KMS-11 (cell line): ENCODE data around the gene SLC41A3.

ENCODE experiments used
- H2AFZ ChIP-seq: fragments of 200-600 bp; sonication (generic); 2 replicates; pipeline ENCODE4 v1.6.1; 2016; ENCODE audit warnings: antibody characterized with exemption, mixed run types, low read depth
- H3K27ac ChIP-seq: fragments of 200-600 bp; sonication (generic); 2 replicates; pipeline ENCODE4 v1.6.1; 2016; ENCODE audit warnings: mild to moderate bottlenecking, mixed run types
- H3K27me3 ChIP-seq: fragments of 200-600 bp; sonication (generic); 2 replicates; pipeline ENCODE4 v1.6.1; 2017; ENCODE audit warnings: mild to moderate bottlenecking, low read depth, mixed run types, moderate library complexity; ENCODE audit not compliant: insufficient read depth
- H3K36me3 ChIP-seq: fragments of 200-600 bp; sonication (generic); 2 replicates; pipeline ENCODE4 v1.6.1; 2017; ENCODE audit warnings: mild to moderate bottlenecking, mixed run types; ENCODE audit not compliant: insufficient read depth
- H3K4me1 ChIP-seq: fragments of 200-600 bp; sonication (generic); 2 replicates; pipeline ENCODE4 v1.6.1; 2016; ENCODE audit warnings: mild to moderate bottlenecking, low read depth, mixed run types; ENCODE audit not compliant: poor library complexity, severe bottlenecking
- H3K4me2 ChIP-seq: fragments of 200-600 bp; sonication (generic); 2 replicates; pipeline ENCODE4 v1.7.0; 2016; ENCODE audit warnings: mild to moderate bottlenecking, mixed run types
- H3K4me3 ChIP-seq: fragments of 200-600 bp; sonication (generic); IDR thresholded peaks from 2 replicates; pipeline ENCODE4 v1.6.1; 2017; ENCODE audit warnings: low read depth, low read length, mixed read lengths; ENCODE audit not compliant: insufficient read depth
- H3K79me2 ChIP-seq: fragments of 200-600 bp; sonication (generic); 2 replicates; pipeline ENCODE4 v1.6.1; 2016; ENCODE audit warnings: low read depth, mixed run types; ENCODE audit not compliant: insufficient read depth
- H3K9ac ChIP-seq: fragments of 200-600 bp; sonication (generic); 2 replicates; pipeline ENCODE4 v1.6.1; 2016; ENCODE audit warnings: mild to moderate bottlenecking, mixed run types
- H4K20me1 ChIP-seq: fragments of 200-600 bp; sonication (generic); 2 replicates; pipeline ENCODE4 v1.6.1; 2016; ENCODE audit warnings: mild to moderate bottlenecking, mixed run types; ENCODE audit not compliant: insufficient read depth
- CTCF ChIP-seq: fragments of 200-600 bp; sonication (generic); conservative IDR thresholded peaks from 2 replicates; pipeline ENCODE4 v1.6.1; 2017; ENCODE audit warnings: low read depth, mild to moderate bottlenecking, antibody characterized with exemption, low read length, moderate library complexity, mixed read lengths

SLC41A3 gene

DNA sequence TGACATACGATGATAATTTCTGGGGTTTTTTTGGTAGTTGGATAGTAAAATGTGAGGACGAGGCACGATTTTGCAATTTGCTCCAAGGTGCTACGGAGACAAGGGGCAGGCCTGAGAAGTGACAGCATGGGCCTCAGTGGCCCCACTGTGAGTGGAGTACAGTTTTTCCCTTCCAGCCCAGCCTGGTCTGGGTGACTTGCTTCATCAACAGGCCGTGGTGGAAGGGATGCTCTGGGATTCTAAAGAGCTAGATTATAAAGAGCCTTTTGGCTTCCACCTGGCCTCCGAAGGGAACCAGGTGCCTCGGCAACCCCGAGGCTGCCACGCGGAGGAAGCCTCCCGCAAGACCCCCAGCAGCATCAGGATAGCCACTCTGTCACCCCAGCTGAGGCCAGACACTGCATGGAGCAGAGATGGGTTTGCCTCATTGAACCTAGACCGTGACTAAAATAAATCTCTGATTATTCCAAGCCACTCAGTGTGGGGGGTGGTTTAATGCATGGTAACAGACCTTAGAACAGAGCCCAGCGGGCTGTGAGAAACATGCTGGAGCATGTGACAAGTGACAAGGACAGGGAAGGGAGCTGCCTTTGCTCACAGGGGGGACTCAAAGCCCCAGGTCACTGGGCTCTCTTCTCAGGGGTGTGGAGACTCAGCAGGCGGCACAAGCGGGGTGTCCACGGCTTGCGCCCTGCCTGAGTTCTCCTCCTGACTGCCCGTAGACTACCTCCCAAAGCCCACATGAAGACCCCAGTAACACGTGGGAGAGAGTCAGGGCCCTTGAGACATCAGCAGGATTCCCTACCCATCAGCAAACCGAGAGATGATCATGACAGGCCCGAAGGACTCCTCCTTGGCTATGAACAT, 22.6 kb upstream of the SLC41A3 start:
- no peaks in the 10 kb centered on the region for H3K4me1 ChIP-seq
- no peak for TF ChIP-seq CTCF

GRCh38 chr3:126105691-126106187, 21.8 kb upstream of the SLC41A3 start:
- no peaks in the 10 kb centered on the region for H4K20me1 ChIP-seq
- H3K4me1 ChIP-seq: peaks cover 3% of the 10 kb centered on the region
- no peak overlapping the region for H2AFZ ChIP-seq
- no peak overlapping the region for H3K27ac ChIP-seq
- H3K9ac ChIP-seq: no peak overlapping the region
- no peaks in the 10 kb centered on the region for H3K27me3 ChIP-seq
- H3K36me3 ChIP-seq: no peaks in the 10 kb centered on the region
- TF ChIP-seq CTCF: no peak
- no peak overlapping the region for H3K4me2 ChIP-seq
- H3K4me3 ChIP-seq: no peak overlapping the region
- H3K79me2 ChIP-seq: no peaks in the 10 kb centered on the region

More for the DNA sequence above, 22.6 kb upstream of the SLC41A3 start:
- no peak overlapping the region for H2AFZ ChIP-seq
- H4K20me1 ChIP-seq: no peaks in the 10 kb centered on the region
- H3K27me3 ChIP-seq: no peaks in the 10 kb centered on the region
- no peaks in the 10 kb centered on the region for H3K36me3 ChIP-seq
- no peak overlapping the region for H3K4me3 ChIP-seq
- no peaks in the 10 kb centered on the region for H3K79me2 ChIP-seq
- no peak overlapping the region for H3K9ac ChIP-seq
- no peak overlapping the region for H3K4me2 ChIP-seq
- H3K27ac ChIP-seq: no peak overlapping the region

- Histone ChIP-seq H3K9ac (no peak overlapping the region), H3K36me3 (no peaks in the 10 kb centered on the region), H3K27me3 (no peaks in the 10 kb centered on the region), H3K4me2 (no peak overlapping the region), H3K79me2 (no peaks in the 10 kb centered on the region), H4K20me1 (no peaks in the 10 kb centered on the region), H3K27ac (no peak overlapping the region), H2AFZ (no peak overlapping the region), H3K4me3 (no peak overlapping the region), H3K4me1 (peaks cover 8% of the 10 kb centered on the region)
- TF ChIP-seq CTCF: no peak
Observed at GRCh38 chr3:126104742-126105605, 21.1 kb upstream of the SLC41A3 start.

DNA sequence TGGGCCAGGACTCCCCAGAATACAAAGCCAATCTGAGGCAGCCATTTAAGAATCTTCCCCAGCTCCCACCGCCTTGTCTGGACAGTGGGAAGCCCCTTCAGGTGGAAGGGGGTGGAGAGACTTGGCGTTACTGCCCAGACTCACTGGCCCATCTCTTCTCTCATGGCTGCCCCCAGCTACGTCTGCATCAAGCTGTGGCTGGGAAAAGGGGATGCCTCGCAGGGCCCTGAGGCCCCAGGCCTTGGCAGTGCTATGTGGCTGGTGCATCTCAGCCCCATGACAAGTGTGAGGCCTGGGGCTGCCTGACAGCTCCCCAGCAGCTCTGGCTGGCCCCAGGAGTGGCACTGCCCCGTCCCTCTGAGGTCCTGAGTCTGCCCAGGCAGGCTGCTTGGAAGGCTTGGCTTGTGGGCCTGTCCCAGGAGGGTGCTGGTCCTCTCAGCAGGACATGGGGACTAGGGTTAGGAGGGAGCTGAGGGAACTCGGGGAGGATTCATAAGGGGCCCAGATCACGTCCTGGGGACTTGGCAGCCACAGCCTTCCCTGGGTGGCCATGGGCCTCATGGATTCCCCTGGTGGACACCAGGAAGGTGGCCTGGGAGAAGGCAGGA, 20.2 kb upstream of the SLC41A3 start:
- Histone ChIP-seq H3K27me3 (no peaks in the 10 kb centered on the region), H3K4me3 (no peak overlapping the region)
- TF ChIP-seq CTCF: no peak

More for the DNA sequence above, 20.2 kb upstream of the SLC41A3 start:
- H2AFZ ChIP-seq: no peak overlapping the region
- H3K4me1 ChIP-seq: peaks cover 8% of the 10 kb centered on the region
- H3K9ac ChIP-seq: no peak overlapping the region
- no peaks in the 10 kb centered on the region for H4K20me1 ChIP-seq
- no peak overlapping the region for H3K4me2 ChIP-seq
- no peak overlapping the region for H3K27ac ChIP-seq
- no peaks in the 10 kb centered on the region for H3K79me2 ChIP-seq
- H3K36me3 ChIP-seq: no peaks in the 10 kb centered on the region
